HUES6 (cell line): ENCODE data around the gene PRAME.
"Not testable (repeated sequence)": the region's sequence is repeated elsewhere in the genome, so short reads cannot be mapped to it uniquely, and the experiment has no call there.

Experiments
- H3K27ac ChIP-seq: 2 replicates; pipeline ENCODE4 v1.7.0; 2013; ENCODE audit warnings: low read depth, mild to moderate bottlenecking, low read length, inconsistent platforms
- H3K27me3 ChIP-seq: 2 replicates; pipeline ENCODE4 v1.6.1; 2013; ENCODE audit warnings: low read length; ENCODE audit not compliant: control insufficient read depth, insufficient read depth
- H3K36me3 ChIP-seq: 2 replicates; pipeline ENCODE4 v1.6.1; 2013; ENCODE audit warnings: low read length; ENCODE audit not compliant: control insufficient read depth, insufficient read depth
- H3K4me1 ChIP-seq: 2 replicates; pipeline ENCODE4 v1.6.1; 2013; ENCODE audit warnings: low read length; ENCODE audit not compliant: control insufficient read depth, insufficient read depth
- H3K4me3 ChIP-seq: 2 replicates; pipeline ENCODE4 v1.5.1; 2013; ENCODE audit warnings: low read depth, low read length
- H3K9ac ChIP-seq: one replicate; pipeline ENCODE4 v1.6.1; 2013; ENCODE audit warnings: mild to moderate bottlenecking, low read length
- H3K9me3 ChIP-seq: 2 replicates; pipeline ENCODE4 v1.6.1; 2013; ENCODE audit warnings: low read depth, low read length; ENCODE audit not compliant: control insufficient read depth, insufficient read depth

PRAME gene, protein sequence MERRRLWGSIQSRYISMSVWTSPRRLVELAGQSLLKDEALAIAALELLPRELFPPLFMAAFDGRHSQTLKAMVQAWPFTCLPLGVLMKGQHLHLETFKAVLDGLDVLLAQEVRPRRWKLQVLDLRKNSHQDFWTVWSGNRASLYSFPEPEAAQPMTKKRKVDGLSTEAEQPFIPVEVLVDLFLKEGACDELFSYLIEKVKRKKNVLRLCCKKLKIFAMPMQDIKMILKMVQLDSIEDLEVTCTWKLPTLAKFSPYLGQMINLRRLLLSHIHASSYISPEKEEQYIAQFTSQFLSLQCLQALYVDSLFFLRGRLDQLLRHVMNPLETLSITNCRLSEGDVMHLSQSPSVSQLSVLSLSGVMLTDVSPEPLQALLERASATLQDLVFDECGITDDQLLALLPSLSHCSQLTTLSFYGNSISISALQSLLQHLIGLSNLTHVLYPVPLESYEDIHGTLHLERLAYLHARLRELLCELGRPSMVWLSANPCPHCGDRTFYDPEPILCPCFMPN

DNA sequence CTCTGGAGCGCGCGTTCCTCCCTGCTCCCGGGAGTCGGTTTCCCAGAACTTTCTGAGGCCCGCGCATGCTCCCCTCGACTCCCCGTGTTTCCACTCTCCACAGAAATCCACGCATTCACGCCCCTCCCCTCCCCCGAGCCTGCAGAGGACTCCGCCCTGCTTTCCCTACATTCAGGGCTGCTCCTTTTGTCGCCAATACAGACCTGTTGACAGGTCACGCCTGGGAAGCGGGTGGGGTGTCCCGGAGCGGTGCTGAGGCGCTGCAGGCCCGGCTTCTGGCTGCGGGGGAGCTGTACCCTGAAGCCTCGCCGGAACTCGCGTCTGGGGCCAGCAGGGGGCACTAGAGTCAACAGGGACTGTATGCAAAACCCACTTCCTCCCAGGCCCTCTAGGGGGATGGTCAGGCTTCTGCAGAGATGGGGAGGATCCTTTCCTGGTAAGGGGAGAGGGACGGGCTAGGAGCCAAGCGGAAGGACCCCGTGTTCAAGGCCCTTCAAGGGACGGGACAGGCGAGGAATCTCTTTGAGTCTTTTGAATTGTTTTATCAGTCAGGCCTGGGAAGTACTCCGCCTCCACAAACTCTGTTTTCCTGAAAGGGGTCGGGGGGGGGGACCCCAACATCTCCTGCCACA is at the start of gene PRAME:
Gene PRAME, minus strand, starts transcription at position 294 of the 632 bp plus-strand sequence. CDS start 2,433 bp downstream, outside the sequence.
- H3K4me3 ChIP-seq: no peak within 1 kb of the TSS
- no peaks in the 10 kb centered on the region for H3K36me3 ChIP-seq
- peaks cover 5% of the 10 kb centered on the region; the same call in 1 of the 2 replicates for H3K9me3 ChIP-seq
- no peaks in the 10 kb centered on the region for H3K4me1 ChIP-seq
- H3K9ac ChIP-seq: no peak within 1 kb of the TSS
- H3K27ac ChIP-seq: no peak within 1 kb of the TSS
- peaks cover 62% of the 10 kb centered on the region for H3K27me3 ChIP-seq

DNA sequence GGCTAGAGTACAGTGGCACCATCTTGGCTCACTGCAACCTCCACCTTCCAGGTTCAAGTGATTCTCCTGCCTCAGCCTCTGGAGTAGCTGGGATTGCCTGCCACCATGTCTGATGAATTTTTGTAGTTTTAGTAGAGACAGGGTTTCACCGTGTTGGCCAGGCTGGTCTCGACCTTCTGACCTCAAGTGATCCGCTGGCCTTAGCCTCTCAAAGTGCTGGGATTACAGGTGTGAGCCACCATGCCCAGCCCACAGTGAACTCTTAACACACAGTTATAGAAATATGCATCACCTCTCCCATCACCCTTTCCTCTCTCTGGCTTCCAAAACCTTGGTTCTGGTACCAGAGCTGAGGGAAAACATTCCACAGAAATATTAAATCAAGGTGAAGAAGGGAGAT is 49.0 kb upstream of the PRAME start:
- H3K27ac ChIP-seq, H3K4me1 ChIP-seq, H3K9me3 ChIP-seq, H3K9ac ChIP-seq, H3K4me3 ChIP-seq, H3K36me3 ChIP-seq: not testable (repeated sequence)
- H3K27me3 ChIP-seq: peaks cover 89% of the 10 kb centered on the region

- no peak overlapping the region for H3K4me3 ChIP-seq
- no peaks in the 10 kb centered on the region for H3K36me3 ChIP-seq
- H3K9ac ChIP-seq: no peak overlapping the region
- H3K4me1 ChIP-seq: 0 out of 2 replicates have a peak, but pooled peaks cover 6% of the 10 kb centered on the region
- H3K27me3 ChIP-seq: peaks cover 87% of the 10 kb centered on the region
- no peaks in the 10 kb centered on the region for H3K9me3 ChIP-seq
- H3K27ac ChIP-seq: no peak overlapping the region
These were observed 46.0 kb upstream of the PRAME start for GRCh38 chr22:22605074-22605404.

DNA sequence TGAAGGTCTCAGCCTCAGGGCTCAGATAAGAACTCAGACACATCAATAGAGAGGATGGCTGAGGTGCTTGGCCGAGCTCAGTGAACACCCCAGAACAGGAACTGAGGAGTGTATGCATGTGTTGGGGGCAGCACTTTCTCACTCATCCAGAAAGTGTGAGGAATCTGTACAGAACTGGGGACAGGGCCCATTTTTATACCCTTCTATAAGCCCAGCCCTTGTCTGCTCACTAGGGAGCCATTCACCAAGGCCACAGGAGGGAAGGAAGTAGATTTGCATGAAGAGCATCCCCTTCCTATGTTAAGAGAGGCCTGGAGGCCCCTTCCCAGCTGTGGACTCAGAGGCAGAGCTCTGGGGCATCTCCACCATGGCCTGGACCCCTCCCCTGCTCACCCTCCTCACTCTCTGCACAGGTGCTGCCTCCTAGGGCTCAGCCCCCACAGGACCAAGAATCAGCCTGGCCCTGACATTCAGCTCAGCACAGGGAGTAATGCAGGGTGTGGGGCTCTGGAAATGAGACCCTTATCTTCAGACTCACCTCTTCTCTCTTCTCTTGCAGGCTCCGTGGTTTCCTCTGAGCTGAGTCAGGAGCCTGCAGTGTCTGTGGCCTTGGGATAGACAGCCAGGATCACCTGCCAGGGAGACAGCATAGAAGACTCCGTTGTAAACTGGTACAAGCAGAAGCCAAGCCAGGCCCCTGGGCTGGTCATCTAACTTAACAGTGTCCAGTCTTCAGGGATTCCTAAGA is 45.4 kb upstream of the PRAME start:
- no peak overlapping the region for H3K9ac ChIP-seq
- H3K27me3 ChIP-seq: peaks cover 88% of the 10 kb centered on the region
- 0 out of 2 replicates have a peak, but pooled peaks cover 6% of the 10 kb centered on the region for H3K4me1 ChIP-seq
- no peak overlapping the region for H3K27ac ChIP-seq
- no peaks in the 10 kb centered on the region for H3K36me3 ChIP-seq
- H3K4me3 ChIP-seq: no peak overlapping the region
- H3K9me3 ChIP-seq: no peaks in the 10 kb centered on the region

GRCh38 chr22:22603470-22603947 is 44.4 kb upstream of the PRAME start:
- Histone ChIP-seq H3K4me3 (no peak overlapping the region), H3K27ac (no peak overlapping the region), H3K36me3 (no peaks in the 10 kb centered on the region), H3K27me3 (peaks cover 88% of the 10 kb centered on the region), H3K9me3 (no peaks in the 10 kb centered on the region), H3K4me1 (0 out of 2 replicates have a peak, but pooled peaks cover 6% of the 10 kb centered on the region), H3K9ac (no peak overlapping the region)

DNA sequence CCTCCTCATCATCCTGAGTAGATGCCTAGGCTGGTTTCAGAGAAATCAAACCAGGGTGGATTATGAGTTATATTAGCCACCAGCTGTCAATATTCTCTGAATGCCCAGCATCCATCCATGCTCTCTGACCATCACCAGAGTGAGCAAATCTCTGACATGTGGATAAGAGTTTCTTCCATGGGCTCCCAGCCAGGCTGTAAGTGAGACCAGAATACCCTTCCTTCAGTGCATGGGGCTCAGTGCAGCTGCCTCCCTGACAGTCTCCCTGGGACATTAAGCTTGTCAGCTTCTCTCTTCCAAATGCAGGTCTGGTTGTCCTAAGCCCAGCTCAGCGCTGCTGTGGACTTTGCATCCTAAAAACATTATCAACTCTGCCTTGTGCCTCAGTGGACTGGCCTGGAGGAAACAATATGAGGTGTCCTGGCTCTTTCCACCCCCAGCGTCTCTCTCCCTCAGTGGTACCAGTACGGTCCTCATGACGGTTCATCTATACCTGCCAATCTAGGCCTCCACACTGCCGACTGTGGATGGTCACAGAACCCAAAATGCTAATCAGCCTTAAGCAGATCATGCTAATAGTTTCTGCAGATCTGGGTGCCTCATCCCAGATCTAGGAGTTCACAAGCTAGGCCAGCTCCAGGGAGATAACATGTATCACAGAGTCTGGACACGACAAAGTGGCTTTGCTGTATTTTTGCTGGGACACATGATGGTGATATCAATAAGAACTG is 41.6 kb upstream of the PRAME start:
- Histone ChIP-seq H3K27me3 (peaks cover 87% of the 10 kb centered on the region), H3K9ac (no peak overlapping the region), H3K36me3 (no peaks in the 10 kb centered on the region), H3K4me3 (no peak overlapping the region), H3K27ac (no peak overlapping the region), H3K9me3 (no peaks in the 10 kb centered on the region), H3K4me1 (0 out of 2 replicates have a peak, but pooled peaks cover 6% of the 10 kb centered on the region)

DNA sequence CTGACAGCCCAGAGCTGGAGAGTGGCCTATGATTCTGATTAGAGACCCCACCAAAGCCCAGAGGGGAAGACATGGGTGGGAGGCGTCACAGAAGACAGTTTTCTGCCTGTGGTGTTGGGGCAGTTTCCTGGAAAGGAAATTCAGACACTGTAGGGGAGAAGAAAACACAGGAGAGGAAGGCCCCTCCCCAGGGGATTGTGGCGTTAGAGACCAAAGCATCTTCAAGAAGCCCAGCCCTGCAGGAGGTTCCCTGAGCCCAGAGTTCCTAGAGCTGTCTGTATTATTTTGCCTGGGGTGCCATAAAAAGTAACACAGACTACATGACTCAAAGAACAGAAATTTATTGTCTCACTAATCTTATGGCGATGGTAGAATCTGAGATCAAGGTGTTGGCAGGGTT is 40.2 kb upstream of the PRAME start:
- H3K9me3 ChIP-seq: no peaks in the 10 kb centered on the region
- H3K27me3 ChIP-seq: peaks cover 90% of the 10 kb centered on the region
- H3K9ac ChIP-seq: no peak overlapping the region
- H3K4me3 ChIP-seq: no peak overlapping the region
- no peaks in the 10 kb centered on the region for H3K36me3 ChIP-seq
- 0 out of 2 replicates have a peak, but pooled peaks cover 3% of the 10 kb centered on the region for H3K4me1 ChIP-seq
- no peak overlapping the region for H3K27ac ChIP-seq

- Histone ChIP-seq H3K27ac (no peak overlapping the region), H3K4me3 (no peak overlapping the region), H3K9me3 (no peaks in the 10 kb centered on the region), H3K9ac (no peak overlapping the region), H3K27me3 (peaks cover 85% of the 10 kb centered on the region), H3K4me1 (no peaks in the 10 kb centered on the region), H3K36me3 (no peaks in the 10 kb centered on the region)
These were observed 39.1 kb upstream of the PRAME start for GRCh38 chr22:22598144-22598543.

DNA sequence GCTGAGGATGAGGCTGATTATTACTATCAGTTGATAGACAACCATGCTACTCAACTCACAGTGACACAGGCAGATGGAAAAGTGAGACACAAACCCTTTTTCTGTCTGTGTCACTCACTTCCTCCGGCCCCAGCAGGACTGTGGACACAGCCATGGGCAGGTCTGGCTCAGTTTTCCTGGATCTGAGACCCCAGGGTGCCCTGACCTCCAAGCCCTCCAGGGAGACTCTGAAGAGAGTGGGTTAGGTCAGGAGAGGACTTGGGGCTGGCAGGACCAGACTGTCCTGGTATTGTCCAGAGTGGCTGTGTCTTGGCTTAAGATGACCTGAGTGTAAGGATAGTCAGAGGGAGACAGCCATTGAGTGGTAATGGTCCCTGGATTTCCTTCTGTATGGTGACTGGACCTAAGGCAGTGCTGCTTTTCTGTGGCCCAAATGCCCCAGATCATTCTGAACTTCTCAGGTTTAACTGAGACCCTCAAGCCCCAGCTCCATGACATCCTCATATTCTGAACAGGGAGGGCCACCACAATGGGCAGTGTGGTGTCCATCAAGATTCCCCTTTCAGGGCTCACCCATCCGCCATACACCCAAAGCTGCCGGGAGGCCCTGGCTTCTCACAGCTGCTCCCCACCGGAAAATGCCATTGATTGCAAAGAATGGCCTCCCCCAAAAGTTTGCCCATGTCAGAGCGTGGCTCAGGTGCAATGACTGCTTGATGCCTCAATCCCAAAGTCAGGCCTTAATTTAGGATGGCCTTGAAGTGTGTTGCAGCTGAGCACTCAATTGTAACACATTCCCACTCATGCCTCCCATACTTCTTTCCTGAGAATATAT is 36.2 kb upstream of the PRAME start:
- H3K9ac ChIP-seq: no peak overlapping the region
- H3K9me3 ChIP-seq: no peaks in the 10 kb centered on the region
- peaks cover 88% of the 10 kb centered on the region for H3K27me3 ChIP-seq
- no peak overlapping the region for H3K27ac ChIP-seq
- no peaks in the 10 kb centered on the region for H3K36me3 ChIP-seq
- no peaks in the 10 kb centered on the region for H3K4me1 ChIP-seq
- no peak overlapping the region for H3K4me3 ChIP-seq
